IPS-15b (cell line): Measurements from ENCODE around the gene CCDC47.
A peak's percentile ranks its signal among the peaks of the same experiment; 100 is the strongest.
"Not testable (repeated sequence)": the region's sequence is repeated elsewhere in the genome, so short reads cannot be mapped to it uniquely, and the experiment has no call there.

Experiments
- H3K27me3 ChIP-seq: one replicate; pipeline ENCODE4 v1.6.1; 2013; ENCODE audit warnings: low read length; ENCODE audit not compliant: control insufficient read depth, insufficient read depth
- H3K36me3 ChIP-seq: one replicate; pipeline ENCODE4 v1.6.1; 2013; ENCODE audit warnings: low read length; ENCODE audit not compliant: control insufficient read depth, insufficient read depth
- H3K4me1 ChIP-seq: one replicate; pipeline ENCODE4 v1.6.1; 2013; ENCODE audit warnings: mild to moderate bottlenecking, low read length; ENCODE audit not compliant: control insufficient read depth, insufficient read depth
- H3K4me3 ChIP-seq: one replicate; pipeline ENCODE4 v1.5.1; 2013; ENCODE audit warnings: low read depth, low read length
- H3K9ac ChIP-seq: one replicate; pipeline ENCODE4 v1.6.1; 2013; ENCODE audit warnings: low read depth, mild to moderate bottlenecking, low read length
- H3K9me3 ChIP-seq: one replicate; pipeline ENCODE4 v1.6.1; 2013; ENCODE audit warnings: mild to moderate bottlenecking, low read length; ENCODE audit not compliant: control insufficient read depth, insufficient read depth

The CCDC47 gene

GRCh38 chr17:63754046-63754445, 19.4 kb downstream of the CCDC47 start:
- H3K9ac ChIP-seq: no peak overlapping the region
- H3K9me3 ChIP-seq: no peaks in the 10 kb centered on the region
- no peaks in the 10 kb centered on the region for H3K27me3 ChIP-seq
- no peaks in the 10 kb centered on the region for H3K4me1 ChIP-seq
- no peak overlapping the region for H3K4me3 ChIP-seq
- peaks cover 27% of the 10 kb centered on the region for H3K36me3 ChIP-seq

DNA sequence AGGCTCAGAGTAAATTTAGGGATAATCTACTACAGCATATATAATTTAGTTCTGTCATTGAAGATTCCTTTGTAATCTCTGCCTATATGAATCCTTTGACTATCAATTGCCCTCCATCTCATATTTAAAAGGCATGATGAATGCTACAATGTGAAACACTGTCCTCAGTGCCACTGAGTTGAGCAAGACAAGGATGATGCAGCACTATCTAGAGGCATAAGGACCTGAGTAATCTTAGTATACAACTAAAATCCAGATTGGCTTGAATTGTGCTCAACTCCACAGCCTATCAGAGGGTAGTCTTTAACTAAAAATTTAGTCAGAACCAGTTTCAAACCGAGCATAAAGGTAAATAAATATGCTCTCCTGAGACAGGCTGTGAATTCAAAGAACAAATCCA, 20.2 kb downstream of the CCDC47 start:
- Histone ChIP-seq H3K9me3 (no peaks in the 10 kb centered on the region), H3K36me3 (peaks cover 23% of the 10 kb centered on the region), H3K4me1 (no peaks in the 10 kb centered on the region), H3K9ac (no peak overlapping the region), H3K27me3 (no peaks in the 10 kb centered on the region), H3K4me3 (no peak overlapping the region)

GRCh38 chr17:63752707-63753106, 20.7 kb downstream of the CCDC47 start:
- Histone ChIP-seq H3K27me3 (no peaks in the 10 kb centered on the region), H3K4me3 (no peak overlapping the region), H3K9ac (no peak overlapping the region), H3K36me3 (peaks cover 18% of the 10 kb centered on the region), H3K9me3 (no peaks in the 10 kb centered on the region), H3K4me1 (no peaks in the 10 kb centered on the region)

DNA sequence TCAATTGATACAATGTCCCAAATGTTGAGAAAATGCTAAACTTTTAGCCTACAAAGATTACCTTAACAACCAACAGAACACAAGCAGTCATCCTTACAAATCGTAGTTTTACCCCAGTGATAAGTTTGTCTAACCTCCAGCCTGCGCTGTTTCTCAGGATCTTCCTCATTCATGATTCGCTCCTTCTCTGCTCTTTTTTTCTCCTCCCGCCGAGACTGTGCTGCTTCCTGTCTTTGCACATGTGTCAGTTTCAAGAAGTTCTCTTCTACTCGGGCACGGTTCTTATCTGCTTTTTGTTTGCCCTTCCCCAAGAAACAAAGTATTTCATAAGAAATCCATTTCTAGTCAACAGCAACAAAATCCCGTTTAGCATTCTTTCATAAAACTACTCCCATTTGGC, 21.6 kb downstream of the CCDC47 start:
- no peak overlapping the region for H3K4me3 ChIP-seq
- no peaks in the 10 kb centered on the region for H3K4me1 ChIP-seq
- no peaks in the 10 kb centered on the region for H3K9me3 ChIP-seq
- peaks cover 14% of the 10 kb centered on the region for H3K36me3 ChIP-seq
- H3K27me3 ChIP-seq: no peaks in the 10 kb centered on the region
- H3K9ac ChIP-seq: no peak overlapping the region

DNA sequence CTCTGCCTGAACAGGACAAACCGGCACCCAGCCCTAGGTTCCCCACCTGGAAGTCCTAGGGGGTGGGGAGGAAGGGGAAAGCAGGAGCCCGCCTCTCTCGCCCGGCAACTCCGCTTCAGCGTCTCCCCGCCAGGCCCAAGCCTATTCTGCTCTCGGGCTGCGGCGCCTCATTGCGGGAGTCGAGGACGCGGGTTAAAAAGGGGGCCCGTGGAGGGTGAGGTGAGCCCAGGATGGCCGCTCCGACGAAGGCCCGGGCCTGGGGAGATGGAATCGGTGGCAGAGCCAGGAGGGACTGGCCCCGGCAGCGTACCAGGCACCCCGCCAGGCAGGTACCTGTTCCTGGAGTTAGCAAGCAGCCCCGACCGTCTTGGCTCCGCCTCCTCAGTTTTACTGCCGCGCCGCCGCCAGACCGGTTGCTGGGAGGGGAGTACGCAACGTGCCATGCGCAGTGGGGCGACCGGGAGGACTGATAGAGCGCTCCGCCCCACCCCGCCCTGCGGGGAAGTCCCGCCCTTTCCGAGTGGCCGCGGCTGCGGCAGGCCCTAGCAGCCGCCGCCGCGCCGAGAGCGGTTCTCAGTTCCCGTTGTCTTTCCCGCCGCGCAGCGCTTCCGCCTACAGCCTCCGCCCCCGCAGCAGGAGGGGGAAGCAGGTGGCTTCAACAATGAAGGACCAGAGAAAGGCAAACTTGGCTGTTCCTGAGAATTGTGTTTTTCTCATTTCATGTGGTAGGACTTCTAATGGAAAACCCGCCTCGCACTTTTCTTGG, 31.8 kb downstream of the CCDC47 start, which contains the start of gene STRADA:
Gene STRADA, minus strand, starts transcription at position 392 of the 766 bp plus-strand sequence. CDS start 13,430 bp downstream, outside the sequence.
- no peaks in the 10 kb centered on the region for H3K4me1 ChIP-seq
- no peaks in the 10 kb centered on the region for H3K9me3 ChIP-seq
- peak within 1 kb of the TSS; percentile 89 for H3K4me3 ChIP-seq
- peak within 1 kb of the TSS; percentile 90 for H3K9ac ChIP-seq
- H3K27me3 ChIP-seq: no peaks in the 10 kb centered on the region
- H3K36me3 ChIP-seq: no peaks in the 10 kb centered on the region

DNA sequence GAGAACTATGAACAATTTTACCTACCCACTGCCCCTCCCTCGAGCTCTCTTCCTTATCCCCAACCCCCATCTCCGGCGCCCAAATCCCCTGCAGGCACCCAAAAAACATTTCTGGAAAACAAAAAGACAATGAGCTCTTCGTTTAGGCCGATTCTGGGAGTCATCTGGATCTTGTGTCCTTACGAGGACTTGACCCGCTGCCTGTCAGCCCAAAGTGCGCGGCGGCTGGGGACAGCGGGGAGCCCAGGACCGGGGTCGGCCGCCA, 32.3 kb downstream of the CCDC47 start:
- Histone ChIP-seq H3K9ac (peak overlapping the region; percentile 90), H3K36me3 (no peaks in the 10 kb centered on the region), H3K4me1 (no peaks in the 10 kb centered on the region)

DNA sequence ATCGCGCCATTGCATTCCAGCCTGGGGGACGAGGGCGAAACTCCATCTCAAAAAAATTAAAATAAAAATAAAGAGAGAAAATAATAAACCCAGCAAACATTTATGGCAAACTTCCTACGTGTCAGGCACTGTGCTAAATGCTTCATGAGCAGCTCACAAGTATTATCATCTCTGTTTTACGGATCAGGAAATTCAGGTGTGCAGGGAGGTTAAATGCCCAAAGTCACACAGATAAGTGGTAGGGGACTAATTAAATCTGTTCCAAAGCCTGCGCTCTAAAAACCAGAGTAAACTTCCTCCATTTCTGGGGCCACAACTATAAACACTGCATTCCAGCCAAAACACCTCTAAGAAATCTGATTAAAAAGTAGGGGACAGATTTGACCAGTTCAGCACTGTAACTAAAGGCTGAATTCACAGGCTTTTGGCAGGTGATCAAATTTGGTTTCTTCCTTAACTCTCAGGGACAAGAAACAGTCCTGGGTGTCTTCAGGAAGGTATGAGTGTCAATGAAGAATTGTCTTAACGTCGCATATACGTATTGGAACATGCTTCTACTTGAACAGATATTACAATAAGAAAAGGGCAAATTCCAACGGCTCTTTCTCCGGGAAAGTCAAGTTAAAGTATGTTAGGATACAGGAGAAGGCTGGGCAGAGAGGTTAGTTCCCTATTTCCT, 32.8 kb downstream of the CCDC47 start:
- Histone ChIP-seq H3K4me3 (peak overlapping the region; percentile 89), H3K4me1 (no peaks in the 10 kb centered on the region), H3K36me3 (no peaks in the 10 kb centered on the region), H3K9ac (peak overlapping the region; percentile 90), H3K27me3 (no peaks in the 10 kb centered on the region), H3K9me3 (no peaks in the 10 kb centered on the region)

More for the DNA sequence above, 32.3 kb downstream of the CCDC47 start:
- Histone ChIP-seq H3K27me3 (no peaks in the 10 kb centered on the region), H3K9me3 (no peaks in the 10 kb centered on the region), H3K4me3 (peak overlapping the region; percentile 89)

- H3K4me3 ChIP-seq: no peak overlapping the region
Observed at GRCh38 chr17:63735691-63736090, 37.7 kb downstream of the CCDC47 start.

DNA sequence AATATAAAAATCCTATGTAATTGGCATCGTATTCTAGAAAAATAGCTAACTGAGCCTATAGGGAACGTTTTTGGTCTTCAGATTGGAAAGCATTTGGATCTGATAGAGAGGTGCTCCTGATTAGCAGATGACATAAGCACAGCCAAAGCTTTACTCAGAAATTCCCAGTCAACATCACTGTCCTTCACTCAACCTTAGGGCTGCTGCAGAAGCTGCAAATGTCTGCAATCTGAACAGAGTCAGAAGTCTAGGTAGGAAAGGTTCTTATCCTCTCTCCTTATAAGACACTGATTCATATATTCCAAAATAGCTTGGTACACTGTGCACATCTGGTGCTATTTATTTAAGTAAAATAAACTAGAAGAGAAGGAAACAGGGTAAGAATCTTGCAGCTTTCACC, 51.0 kb downstream of the CCDC47 start:
- Histone ChIP-seq H3K9me3 (no peaks in the 10 kb centered on the region), H3K9ac (no peak overlapping the region), H3K4me3 (no peak overlapping the region), H3K27me3 (no peaks in the 10 kb centered on the region), H3K36me3 (no peaks in the 10 kb centered on the region), H3K4me1 (no peaks in the 10 kb centered on the region)

More at GRCh38 chr17:63735691-63736090, 37.7 kb downstream of the CCDC47 start:
- H3K36me3 ChIP-seq: no peaks in the 10 kb centered on the region
- no peaks in the 10 kb centered on the region for H3K9me3 ChIP-seq
- no peak overlapping the region for H3K9ac ChIP-seq
- H3K4me1 ChIP-seq: no peaks in the 10 kb centered on the region
- H3K27me3 ChIP-seq: no peaks in the 10 kb centered on the region

DNA sequence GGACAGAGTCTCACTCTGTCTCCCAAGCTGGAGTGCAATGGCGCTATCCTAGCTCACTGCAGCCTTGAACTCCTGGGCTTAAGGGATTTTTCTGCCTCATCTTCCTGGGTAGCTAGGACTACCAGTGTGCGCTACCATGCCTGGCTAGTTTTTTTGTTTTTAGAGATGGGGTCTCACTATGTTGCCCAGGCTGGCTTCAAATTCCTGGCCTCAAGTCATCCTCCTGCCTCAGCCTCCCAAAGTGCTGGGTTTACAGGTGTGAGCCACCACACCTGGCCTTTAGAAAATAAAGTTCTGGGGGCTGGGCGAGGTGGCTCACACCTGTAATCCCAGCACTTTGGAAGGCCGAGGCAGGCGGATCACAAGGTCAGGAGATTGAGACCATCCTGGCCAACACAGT, 53.2 kb downstream of the CCDC47 start:
- not testable (repeated sequence) for H3K4me1 ChIP-seq, H3K9me3 ChIP-seq, H3K4me3 ChIP-seq, H3K36me3 ChIP-seq, H3K9ac ChIP-seq, H3K27me3 ChIP-seq

DNA sequence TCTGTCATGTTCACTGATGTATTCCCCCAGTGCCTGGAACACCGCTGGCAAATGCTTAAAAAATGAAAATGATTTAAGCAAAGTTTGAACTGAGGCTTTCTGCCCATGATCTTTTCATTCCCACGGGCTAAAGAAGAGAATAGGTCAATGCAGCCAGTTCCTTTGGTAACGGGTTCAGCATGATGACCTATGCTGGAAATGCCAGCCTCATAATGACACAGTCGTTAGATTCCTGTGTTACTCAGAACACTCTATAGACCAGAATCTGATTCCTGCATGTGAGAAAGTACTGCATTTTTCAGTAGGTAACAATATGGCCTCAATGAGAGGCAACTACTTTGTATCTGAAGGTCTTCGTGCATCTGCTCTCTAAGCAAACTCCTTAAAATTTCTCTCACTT, 54.4 kb downstream of the CCDC47 start:
- Histone ChIP-seq H3K4me3 (no peak overlapping the region), H3K4me1 (no peaks in the 10 kb centered on the region), H3K9ac (no peak overlapping the region), H3K9me3 (no peaks in the 10 kb centered on the region), H3K36me3 (no peaks in the 10 kb centered on the region), H3K27me3 (no peaks in the 10 kb centered on the region)

- Histone ChIP-seq H3K36me3 (no peaks in the 10 kb centered on the region), H3K9ac (no peak overlapping the region), H3K4me1 (no peaks in the 10 kb centered on the region), H3K9me3 (no peaks in the 10 kb centered on the region), H3K27me3 (no peaks in the 10 kb centered on the region), H3K4me3 (no peak overlapping the region)
Observed at GRCh38 chr17:63716426-63716825, 57.0 kb downstream of the CCDC47 start.
